Activated T-cell treated with anti-CD3 and anti-CD28 coated beads for 24 hours (primary cell): ENCODE results near the gene SIRPA.

ENCODE experiments used
- DNase-seq: peaks from one replicate; pipeline ENCODE4 v3.0.0-alpha.2; 2020; ENCODE audit warnings: low read depth

Gene SIRPA

DNA sequence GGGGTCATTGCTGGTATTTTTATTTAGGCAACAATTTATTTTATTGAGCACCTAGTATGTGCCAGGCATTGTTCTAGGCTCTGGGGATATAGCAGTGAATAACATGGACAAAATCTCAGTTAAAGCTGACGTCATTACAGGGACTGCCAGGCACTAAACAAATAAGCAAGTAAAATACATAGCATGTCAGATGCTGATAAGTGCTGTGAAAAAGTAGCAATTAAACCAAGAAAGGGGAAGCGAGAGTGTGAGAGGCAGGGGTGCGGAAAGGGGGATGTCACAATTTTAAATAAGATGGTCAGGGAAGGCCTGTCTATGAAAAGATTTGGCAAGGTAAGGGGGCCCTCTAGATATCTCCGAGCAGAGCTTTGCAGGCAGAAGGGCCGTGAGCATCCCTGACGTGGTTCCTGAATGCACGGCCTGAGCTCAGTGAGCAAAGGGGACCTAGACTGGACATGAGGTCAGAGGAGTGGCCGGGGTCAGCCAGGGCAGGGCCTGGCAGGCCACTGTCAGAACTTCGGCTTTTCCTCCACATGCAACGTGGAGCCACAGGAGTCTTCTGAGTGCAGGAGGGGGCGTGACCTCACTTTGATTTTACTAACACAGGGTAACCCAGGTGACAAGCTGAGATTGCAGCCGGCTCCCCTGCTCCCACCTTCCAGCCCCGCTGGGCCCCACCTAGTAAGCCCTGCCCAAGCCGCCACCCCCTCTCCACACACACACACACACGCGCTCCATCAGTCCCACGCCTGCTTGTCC lies 24.2 kb upstream of the SIRPA start:
- DNase-seq, result no peak

DNA sequence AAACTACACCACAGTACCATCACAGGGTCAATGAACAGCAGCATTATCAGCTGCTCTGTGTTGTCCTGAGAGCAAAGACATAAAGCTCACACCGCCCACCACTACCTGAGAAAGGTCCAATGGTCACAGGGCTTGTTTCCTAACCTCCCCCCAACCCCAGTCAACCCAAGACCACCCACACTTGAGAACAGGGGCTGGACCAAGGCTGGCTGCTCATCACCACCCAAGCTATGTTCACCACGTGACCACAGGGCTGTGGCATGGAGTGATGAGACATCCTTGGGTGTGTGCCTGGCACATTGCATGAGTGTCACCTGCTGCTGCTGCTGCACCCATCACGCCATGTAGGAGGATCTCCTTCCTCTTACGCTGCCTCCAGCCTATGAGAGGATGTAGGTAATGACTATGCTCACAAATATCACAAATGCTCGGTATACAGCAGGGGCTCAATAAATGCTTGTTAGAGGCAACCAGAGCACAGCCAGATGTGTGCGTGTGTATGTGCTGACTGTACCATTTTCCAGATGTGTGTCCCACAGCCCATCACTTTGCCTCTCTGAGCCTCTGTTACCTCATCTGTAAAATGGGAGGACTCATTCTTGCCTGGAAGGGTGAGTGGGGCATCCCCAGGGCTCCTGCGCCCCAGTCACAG lies 23.3 kb upstream of the SIRPA start:
- DNase-seq, result no peak

DNA sequence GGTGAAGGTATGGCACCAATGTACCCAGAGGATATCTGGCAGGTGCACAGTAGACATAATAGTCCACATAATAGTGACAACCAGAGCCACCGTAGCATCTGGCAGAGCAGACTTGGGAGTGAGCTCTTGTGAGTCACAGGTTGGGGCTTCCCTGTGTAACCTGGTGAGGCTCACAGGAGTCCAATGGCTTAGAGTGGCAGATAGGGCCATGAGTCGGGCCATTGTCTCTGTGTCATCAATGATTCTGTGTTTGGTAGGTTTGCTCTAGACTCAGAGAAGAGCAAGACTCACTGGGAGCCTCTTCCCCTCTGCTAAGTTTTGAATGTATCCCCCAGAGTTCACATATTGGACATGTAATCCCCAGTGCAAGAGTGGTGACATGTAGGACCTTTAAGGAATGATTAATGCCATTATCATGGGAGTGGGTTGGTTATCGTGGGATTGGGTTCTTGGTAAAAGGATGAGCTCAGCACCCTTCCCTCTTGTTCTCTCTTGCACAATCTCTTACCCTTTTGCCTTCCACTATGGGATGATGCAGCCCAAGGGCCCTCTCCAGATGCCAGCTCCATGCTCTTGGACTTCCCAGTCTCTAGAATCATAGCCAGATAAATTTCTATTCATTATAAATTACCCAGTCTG lies 22.6 kb upstream of the SIRPA start:
- DNase-seq, result no peak

DNA sequence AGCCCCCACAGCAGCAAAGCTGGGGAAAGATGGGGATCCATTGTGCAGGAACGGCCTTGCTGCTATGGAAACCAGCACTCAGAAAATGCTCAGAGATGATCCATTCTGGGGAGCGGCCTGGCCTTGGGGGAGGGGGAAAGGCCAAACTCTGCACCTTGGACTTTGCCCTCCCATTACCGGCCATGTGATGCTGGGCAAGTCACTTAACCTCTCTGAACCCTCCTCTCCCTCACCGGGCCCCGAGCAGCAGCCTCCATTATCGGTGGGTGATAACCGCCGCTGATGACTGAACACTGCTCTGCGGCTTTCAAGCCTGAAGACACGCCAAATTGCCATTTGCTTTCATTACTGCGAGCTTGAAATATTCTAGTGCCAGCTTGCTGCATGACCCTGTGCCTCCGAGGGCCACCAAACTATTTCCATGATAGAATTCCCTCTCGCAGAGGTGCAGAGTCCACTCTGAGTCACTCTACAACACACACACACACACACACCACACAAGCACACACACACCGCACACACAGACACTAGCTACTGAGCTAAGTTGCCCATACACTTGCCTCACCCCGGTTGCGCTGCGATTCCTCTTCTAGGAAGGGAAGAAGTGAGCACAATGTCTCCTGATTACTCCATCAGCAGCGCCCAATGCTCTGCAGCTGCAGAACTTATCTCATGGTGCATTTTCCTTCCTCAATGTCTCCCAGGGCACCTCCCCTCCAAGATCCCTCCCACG lies 20.6 kb upstream of the SIRPA start:
- no peak for DNase-seq

DNA sequence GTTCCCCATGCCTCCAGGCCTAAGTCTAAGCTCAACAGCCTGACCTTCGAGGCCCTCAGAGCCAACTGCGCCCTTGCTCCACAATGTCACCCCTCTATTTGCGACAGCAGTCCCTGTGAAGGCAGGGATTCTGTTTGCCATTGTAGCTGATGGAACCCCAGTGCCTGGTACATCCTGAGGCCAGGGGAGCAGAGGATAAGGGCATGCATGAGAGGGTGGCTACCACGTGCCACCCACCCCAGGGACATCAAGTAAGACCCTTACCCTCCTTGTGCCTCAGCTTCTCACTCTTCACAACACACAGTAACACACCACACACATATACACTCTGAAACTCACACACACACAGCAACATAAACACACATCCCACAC lies 20.0 kb upstream of the SIRPA start:
- no peak for DNase-seq

DNA sequence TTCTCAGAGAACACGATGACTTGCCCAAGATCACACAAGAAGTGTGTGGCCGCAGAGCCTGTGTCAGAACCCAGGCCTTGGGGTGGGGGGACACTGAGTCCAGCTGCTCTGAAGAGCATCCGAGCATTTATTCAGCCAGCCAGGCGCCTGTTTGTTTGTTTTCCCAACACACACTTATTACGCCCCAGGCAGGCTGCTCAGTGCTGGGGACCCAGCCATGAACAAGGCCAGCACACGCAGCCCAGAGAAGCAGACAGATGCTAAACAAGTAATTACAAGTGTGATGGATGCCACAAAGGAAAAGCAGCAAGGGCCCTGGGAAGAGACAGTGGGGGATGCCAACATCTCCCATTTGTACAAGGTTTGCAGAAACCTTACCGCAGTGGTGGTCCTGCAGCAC lies 19.4 kb upstream of the SIRPA start:
- DNase-seq, result no peak

DNA sequence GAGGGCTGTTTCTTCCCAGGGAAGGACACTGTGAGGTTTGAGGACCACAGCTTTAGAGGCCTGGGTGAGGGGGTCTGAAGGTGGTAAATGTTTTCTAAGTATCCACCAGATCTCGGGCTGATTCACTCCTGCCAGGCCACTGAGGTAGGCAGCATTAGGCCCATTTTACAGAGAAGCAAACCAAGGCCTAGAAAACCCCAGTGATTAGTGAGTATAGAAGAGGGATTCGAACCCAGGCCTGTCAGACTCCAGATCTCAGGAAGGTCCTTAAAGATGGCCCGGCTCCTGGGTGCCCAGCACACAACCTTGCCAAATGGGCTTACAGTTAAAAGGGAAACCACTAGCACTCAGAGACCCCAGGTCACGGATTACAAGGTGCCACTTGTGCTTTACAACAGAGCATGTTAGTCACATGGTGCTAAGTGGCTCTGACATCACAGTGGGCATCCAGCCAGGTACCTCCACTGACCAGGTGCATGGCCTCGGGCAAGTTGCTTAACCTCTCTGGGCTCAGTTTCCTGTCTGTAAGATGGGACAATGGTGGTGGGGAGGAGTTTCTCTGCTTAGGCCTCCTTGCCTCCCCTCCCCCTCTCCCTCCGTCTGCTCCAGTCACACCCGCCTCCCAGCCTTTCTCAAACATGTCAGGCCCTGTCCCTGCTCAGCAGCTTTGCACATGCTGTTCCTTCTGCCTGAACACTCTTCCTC lies 18.8 kb upstream of the SIRPA start:
- no peak for DNase-seq

DNA sequence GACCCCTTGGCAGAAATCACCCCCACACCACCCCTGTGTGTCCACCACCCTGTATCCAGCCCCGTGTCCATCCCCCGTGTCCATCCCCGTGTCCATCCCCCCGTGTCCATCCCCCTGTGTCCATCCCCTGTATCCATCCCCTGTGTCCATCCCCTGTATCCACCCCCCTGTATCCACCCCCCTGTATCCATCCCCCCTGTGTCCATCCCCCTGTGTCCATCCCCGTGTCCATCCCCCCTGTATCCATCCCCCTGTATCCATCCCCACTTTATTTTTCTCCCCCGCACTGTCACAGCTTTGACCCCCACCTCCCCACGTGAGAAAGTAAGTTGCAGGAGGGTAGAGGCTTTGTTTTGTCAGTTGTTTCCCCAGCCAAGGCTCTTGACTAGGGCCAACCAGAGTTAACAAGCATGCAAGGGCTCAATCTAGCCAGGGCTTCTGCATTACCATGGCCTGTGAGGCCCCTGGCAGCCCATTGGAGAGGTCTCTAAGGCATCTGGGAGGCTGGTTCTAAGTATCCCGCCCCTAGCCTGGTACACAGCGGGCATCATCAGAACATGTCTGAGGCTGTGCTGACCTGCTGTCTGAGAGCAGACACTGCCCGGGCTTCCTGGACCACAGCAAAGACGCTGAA lies 18.1 kb upstream of the SIRPA start:
- DNase-seq, result no peak

DNA sequence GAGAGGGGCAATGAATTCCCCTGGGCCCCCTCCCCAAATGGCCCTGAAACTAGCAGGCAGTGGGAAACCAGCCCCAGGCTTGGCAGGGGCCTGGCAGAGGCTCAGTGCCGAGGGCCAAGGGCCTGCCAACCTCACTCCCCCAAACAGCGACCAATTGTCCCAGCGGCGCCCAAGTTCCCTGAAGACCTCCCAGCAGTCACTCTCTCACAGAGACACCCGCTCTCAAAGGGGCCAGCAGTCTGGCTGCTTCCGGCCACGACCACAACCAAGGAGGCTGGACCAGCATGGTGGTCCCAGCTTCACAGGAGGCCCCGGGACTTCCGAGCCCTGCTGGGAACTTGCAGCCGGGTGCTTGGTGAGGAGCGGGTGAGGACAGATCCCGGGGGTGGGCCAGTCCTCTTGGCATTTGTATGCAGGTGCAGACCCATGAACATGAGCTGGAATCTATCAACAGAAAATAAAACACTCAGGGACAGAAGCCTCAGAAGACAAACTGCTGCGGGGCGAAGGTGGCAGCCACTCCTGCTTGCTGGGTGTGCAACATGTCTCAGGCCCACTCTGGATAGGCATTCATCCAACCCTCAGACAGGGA lies 17.5 kb upstream of the SIRPA start:
- no peak for DNase-seq

DNA sequence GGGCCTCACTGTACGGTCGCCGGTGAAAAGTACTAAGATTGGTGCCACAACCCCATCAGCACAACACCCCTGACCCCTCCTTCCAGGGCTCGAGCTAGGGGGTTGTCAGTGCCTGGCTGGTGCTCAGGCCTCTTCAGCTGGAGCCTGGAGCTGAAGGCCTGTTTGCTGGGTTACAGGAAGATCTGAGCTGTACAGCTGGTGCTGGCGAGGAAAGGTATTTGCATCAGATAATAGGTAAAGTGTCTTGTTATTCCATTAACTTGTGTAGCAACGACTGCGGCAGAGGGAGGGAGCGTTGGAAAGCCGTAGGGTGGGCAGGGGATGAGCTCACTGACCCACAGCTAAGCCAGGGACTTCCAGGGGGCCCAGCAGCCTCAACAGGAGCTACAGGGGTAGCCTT lies 15.8 kb upstream of the SIRPA start:
- DNase-seq, result no peak

DNA sequence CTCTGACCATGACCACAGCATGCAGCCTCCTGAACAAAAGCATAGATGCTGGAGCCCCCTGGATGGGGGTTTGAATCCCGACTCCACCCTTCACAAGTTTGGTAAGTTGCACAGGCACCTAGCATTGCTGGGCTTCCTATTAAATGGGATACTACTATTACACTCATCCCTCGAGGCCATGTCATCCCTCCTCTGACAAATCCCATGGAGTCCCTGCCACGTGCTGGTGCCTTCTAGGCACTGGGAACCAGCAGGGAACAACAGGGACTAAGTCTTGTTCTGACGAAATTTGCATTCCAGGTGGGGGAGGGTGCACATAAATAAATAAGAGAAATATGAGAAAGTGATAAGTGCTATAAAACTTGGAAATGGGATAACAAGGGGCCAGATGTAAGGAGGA lies 15.3 kb upstream of the SIRPA start:
- DNase-seq, result no peak

DNA sequence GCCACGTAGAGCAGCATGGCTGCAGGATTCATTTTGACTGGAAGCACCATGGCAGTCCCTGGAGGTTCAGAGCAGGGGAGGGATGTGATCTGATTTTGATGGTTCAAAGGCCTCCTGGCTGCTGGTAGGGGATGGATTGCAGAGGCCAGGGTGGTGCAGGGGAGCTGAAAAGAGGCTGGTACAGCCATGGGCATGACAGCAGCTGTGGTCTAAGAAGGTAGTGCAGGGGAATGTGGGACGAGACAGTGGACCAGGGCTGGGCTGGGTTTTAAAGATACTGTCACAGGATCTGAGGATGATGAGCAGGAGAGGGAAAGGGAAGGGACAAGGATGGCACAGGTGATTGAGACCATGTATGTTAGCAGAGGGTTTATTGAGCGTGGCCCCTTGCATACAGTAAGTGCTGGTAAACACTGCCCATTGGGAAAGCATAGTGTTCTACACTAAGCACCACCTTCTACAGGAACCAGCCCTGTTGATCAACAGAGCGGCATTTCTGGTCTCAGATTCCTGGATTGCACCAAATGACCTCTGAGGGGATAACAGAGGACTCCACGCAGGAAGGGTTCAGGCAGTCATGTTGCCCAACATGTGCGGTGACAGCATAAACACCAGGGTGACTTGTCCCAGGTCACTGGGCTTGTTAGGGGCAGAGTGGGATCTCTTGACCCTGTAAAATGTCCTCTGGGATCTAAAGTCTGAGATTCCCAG lies 14.5 kb upstream of the SIRPA start:
- no peak for DNase-seq

DNA sequence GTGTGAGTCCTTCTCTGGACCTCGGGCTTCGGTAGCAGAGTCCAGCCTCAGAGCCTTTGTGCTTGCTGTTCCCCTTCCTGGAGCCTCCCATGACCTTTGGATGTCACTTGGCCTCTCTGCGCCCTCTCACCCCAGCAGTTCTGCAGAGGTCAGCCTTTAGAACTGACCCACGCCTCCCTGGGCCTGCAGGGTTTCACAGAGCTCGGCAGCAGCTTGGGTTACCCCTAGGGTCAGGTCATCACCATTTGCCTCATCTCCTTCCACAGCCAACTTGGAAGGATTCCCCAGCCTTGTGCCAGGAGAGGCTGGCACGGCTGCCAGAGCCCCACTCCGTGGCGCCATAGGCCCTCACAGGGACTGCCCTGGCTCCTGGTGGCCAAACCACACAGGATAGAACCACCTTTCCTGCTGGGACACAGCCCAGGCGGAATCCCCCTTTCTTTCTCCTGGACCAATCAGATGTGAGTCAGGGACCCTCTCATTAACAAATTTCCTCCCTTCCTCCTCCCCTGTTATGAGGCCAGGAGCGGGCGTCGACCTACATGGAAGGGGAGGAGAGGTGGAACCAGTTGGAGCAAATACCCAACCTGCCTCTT lies 13.9 kb upstream of the SIRPA start:
- no peak for DNase-seq

DNA sequence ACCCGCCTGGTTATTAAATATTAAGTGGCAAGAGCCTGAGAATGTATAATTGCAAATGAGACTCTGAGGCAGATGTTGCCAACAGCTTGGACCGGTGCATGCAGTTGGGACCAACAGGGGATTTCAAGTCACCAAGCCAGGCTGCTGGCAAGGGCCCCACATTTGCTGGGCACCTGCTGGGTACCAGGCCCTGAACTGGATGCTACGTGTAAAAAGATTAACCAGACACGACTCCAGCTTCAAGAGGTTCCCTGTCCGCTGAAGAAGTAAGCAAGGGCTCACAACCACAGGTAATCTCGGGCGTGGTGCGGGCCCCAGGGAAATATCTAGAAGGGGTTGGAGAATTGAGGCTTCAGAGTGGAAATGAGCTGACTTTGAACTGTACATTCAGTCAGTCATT lies 13.2 kb upstream of the SIRPA start:
- no peak for DNase-seq

DNA sequence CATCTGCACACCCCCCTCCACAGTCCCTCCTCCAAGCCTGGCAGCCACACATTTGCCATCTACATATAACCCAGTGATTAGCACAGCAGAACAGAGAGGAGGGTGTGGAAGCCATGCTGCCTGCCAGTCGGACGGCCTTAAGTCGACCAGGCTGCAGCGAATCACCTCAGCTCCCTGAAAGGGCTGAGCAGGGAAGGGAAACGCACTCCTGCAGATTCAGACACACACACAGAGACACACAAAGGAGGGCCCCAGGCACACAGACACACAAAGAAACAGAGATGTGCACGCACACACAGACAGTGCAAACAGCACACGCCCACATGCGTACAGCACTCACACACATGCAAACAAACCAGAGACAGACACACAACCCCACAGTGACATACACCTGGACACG lies 11.2 kb upstream of the SIRPA start:
- no peak for DNase-seq

DNA sequence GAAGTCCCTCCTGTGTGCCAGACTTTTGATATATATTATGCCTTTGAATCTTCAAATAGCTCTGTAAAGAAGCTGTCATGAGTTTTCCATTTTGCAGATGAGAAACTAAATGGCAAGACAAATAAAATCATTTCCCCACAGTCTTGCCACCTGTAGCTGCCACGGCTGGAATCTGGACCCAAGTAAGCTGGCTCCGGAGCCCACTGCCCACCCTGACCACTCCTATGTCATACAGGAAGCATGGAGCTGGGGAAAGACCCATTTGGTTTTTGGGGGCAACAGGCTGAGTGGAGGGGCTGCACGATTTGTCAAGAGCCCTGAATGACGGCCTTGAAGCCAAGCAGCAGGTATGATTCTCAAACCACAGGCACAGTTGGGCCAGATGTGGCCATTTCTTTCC lies 10.0 kb upstream of the SIRPA start:
- DNase-seq, result no peak

DNA sequence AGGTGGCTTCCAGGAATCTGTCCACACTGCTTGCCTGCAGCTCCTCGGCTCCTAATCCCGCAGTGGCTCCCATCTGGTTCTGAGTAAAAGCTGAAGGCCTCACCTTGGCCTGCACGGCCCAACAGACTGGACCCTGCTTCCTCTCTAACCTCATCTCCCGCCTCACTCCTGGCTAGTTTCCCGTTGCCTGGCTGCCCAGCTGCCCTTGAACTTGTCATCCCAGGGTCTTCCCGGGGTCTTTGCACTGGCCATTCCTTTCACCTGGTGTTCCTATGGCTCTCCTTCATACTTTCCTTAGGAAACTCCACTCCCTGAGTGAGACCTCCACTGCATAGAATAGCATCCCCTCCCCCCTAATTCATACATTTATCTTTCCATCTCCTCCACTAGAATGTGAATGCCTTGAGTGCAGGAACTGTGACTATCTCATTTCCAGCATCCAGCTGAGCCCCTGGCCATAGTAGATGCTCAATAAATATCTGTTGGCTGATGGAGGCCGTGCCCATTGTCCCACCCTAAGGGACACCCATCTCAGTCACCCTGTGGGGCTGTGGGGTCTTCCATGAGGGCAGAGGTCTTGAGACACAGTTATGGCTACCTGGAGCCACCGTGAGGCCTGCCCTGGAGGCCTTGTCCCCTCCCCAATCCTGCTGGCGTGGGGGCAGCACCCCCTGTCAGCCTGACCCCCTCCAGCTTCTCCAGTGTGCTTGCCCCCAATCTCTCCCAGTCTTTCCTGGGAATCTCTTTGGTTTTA lies 9.1 kb upstream of the SIRPA start:
- DNase-seq, result no peak

DNA sequence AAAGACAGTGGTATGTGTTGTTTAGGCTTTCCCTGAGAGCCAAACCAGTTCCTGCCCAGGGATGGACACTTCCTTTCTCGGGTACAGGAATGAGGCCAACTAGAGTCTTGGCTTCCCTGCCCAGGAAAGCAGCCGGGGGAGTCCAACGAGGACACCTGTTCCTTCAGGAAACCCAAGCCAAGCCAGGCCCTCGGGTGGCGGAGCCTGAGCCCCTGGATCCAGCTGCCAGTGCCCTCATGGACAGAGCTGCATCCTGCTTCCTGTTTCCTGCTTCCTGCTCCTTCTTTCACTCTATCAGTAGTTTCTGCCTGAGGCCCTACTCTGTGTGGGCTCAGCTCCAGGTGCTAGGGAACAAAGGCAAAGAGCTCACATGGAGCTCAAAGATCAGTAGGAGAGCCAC lies 7.9 kb upstream of the SIRPA start:
- no peak for DNase-seq

DNA sequence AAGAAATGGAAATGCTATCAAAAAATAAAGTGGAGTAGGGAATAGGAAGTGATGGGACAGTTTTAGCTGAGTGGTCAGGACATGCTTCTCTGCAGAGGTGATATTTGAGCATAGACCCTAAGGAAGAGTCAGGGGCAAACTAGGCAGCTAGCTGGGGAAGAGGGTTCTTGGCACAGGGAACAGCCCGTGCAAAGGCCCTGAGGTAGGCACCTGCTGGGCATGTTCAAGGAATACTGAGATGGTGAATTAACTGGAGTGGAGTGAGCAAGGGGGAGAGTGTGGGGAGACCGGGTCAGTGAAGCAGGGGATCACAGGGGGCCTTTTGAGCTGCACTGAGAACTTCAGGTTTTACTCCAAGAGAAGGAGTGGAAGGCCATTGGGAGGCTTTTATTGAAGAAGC lies 7.5 kb upstream of the SIRPA start:
- DNase-seq, result no peak
